IPS-18c (cell line): ENCODE data around the gene POLR2I.
"Not testable (repeated sequence)": the region's sequence is repeated elsewhere in the genome, so short reads cannot be mapped to it uniquely, and the experiment has no call there.

Experiments used
- H3K4me3 ChIP-seq: 2 replicates; pipeline ENCODE4 v1.7.0; 2013; ENCODE audit warnings: low read depth, mild to moderate bottlenecking, low read length, moderate library complexity; ENCODE audit not compliant: insufficient read depth
- H3K9me3 ChIP-seq: one replicate; pipeline ENCODE4 v1.6.1; 2013; ENCODE audit warnings: mild to moderate bottlenecking, low read length, moderate library complexity; ENCODE audit not compliant: control insufficient read depth, insufficient read depth

POLR2I gene

GRCh38 chr19:36139473-36140303, 25.0 kb upstream of the POLR2I start, which contains the start of gene CAPNS1:
Gene CAPNS1 (plus strand): TSS chr19:36140066. CDS start chr19:36141012, 946 bp downstream.
- H3K4me3 ChIP-seq = peak within 1 kb of the TSS; percentile 97
- H3K9me3 ChIP-seq = peaks cover 4% of the 10 kb centered on the region

- peaks cover 4% of the 10 kb centered on the region for H3K9me3 ChIP-seq
- peak overlapping the region; percentile 97 for H3K4me3 ChIP-seq
Observed at GRCh38 chr19:36139120-36139472, 24.4 kb upstream of the POLR2I start.

GRCh38 chr19:36136964-36137686, 22.4 kb upstream of the POLR2I start:
- Histone ChIP-seq H3K4me3 (no peak overlapping the region), H3K9me3 (peaks cover 4% of the 10 kb centered on the region)

- not testable (repeated sequence) for H3K9me3 ChIP-seq, H3K4me3 ChIP-seq
Observed at GRCh38 chr19:36134867-36135266, 20.2 kb upstream of the POLR2I start.

- H3K9me3 ChIP-seq, H3K4me3 ChIP-seq: not testable (repeated sequence)
Observed at GRCh38 chr19:36131221-36131620, 16.5 kb upstream of the POLR2I start.

GRCh38 chr19:36128392-36128736, 13.7 kb upstream of the POLR2I start:
- no peaks in the 10 kb centered on the region for H3K9me3 ChIP-seq
- H3K4me3 ChIP-seq = peak overlapping the region; percentile 61

- Histone ChIP-seq H3K9me3 (no peaks in the 10 kb centered on the region), H3K4me3 (no peak overlapping the region)
Observed at GRCh38 chr19:36125557-36125956, 10.9 kb upstream of the POLR2I start.

GRCh38 chr19:36121486-36122124, 6.9 kb upstream of the POLR2I start:
- Histone ChIP-seq H3K9me3 (no peaks in the 10 kb centered on the region), H3K4me3 (no peak overlapping the region)

GRCh38 chr19:36120984-36121358, 6.3 kb upstream of the POLR2I start:
- Histone ChIP-seq H3K4me3 (no peak overlapping the region), H3K9me3 (no peaks in the 10 kb centered on the region)

GRCh38 chr19:36120092-36120983, 5.7 kb upstream of the POLR2I start:
- H3K9me3 ChIP-seq = no peaks in the 10 kb centered on the region
- H3K4me3 ChIP-seq = no peak overlapping the region; the same call in 1 of the 2 replicates

- no peaks in the 10 kb centered on the region for H3K9me3 ChIP-seq
- peak overlapping the region; percentile 88 for H3K4me3 ChIP-seq
Observed at GRCh38 chr19:36116344-36116637, 1.6 kb upstream of the POLR2I start.

GRCh38 chr19:36115453-36116343, 1.0 kb upstream of the POLR2I start, which contains the start of gene TBCB:
Gene TBCB (plus strand): TSS chr19:36115468. CDS start chr19:36115561, 93 bp downstream.
- H3K9me3 ChIP-seq = no peaks in the 10 kb centered on the region
- peak within 1 kb of the TSS; percentile 88 for H3K4me3 ChIP-seq

- H3K4me3 ChIP-seq = peak overlapping the region; percentile 88
Observed at GRCh38 chr19:36113894-36114720, 568 bp downstream of the POLR2I start.

GRCh38 chr19:36113425-36113824, 1.2 kb downstream of the POLR2I start:
- Histone ChIP-seq H3K4me3 (peak overlapping the region; percentile 88; the same call in 1 of the 2 replicates), H3K9me3 (no peaks in the 10 kb centered on the region)

More at GRCh38 chr19:36113894-36114720, 568 bp downstream of the POLR2I start:
- H3K9me3 ChIP-seq = no peaks in the 10 kb centered on the region

- no peaks in the 10 kb centered on the region for H3K9me3 ChIP-seq
Observed at GRCh38 chr19:36112678-36113077, 2.0 kb downstream of the POLR2I start.

GRCh38 chr19:36111200-36111539, 3.5 kb downstream of the POLR2I start:
- no peak overlapping the region for H3K4me3 ChIP-seq
- no peaks in the 10 kb centered on the region for H3K9me3 ChIP-seq

More at GRCh38 chr19:36112678-36113077, 2.0 kb downstream of the POLR2I start:
- H3K4me3 ChIP-seq = no peak overlapping the region
